Stomach (tissue), 9 donors: ENCODE measurements around the gene SNAP47. TPM values are rescaled to one million over a fixed set of nuclear protein-coding genes. Genes with fewer than 3 reads are reported as not detected.

Source experiments
- DNase-seq, 2 donors: peaks; one replicate each; pipeline versions ENCODE4 v3.0.0 to v3.0.0-alpha.2; 2013 to 2019
- H3K27ac ChIP-seq, 5 donors: fragments of 200-600 bp in 4 of 5; sonication (generic) in 4 of 5; one replicate each; pipeline ENCODE4 v1.5.1; 2013 to 2019; ENCODE audit warnings: mild to moderate bottlenecking in 1 of 5, moderate library complexity in 1 of 5
- H3K27me3 ChIP-seq, 3 donors: fragments of 200-600 bp; sonication (generic); one replicate each; pipeline ENCODE4 v1.5.1; 2017 to 2019; ENCODE audit warnings: mixed run types in 1 of 3
- H3K36me3 ChIP-seq, 4 donors: fragments of 200-600 bp; sonication (generic); 1 replicate in 3 of 4; 2 replicates in 1 of 4; pipeline ENCODE4 v1.5.1; 2016 to 2019
- H3K4me1 ChIP-seq, 4 donors: fragments of 200-600 bp; sonication (generic); one replicate each; pipeline ENCODE4 v1.5.1; 2016 to 2019
- H3K4me3 ChIP-seq, 4 donors: fragments of 200-600 bp; sonication (generic) in 3 of 4; one replicate each; pipeline ENCODE4 v1.5.1; 2016 to 2019; ENCODE audit warnings: mild to moderate bottlenecking in 1 of 4
- H3K9me3 ChIP-seq, 4 donors: fragments of 200-600 bp; sonication (generic); one replicate each; pipeline ENCODE4 v1.5.1; 2016 to 2019
- CTCF ChIP-seq, 7 experiments: fragments of 450-650 bp in 4 of 7; fragments of 200-600 bp in 3 of 7; sonication (generic) in 3 of 7; IDR thresholded peaks; one replicate each; pipeline ENCODE4 v1.5.1; 2016 to 2019; ENCODE audit warnings: antibody characterized with exemption in 7 of 7, control low read depth in 2 of 7, mild to moderate bottlenecking in 1 of 7
- EP300 ChIP-seq: sonication (generic); formaldehyde crosslinking; IDR thresholded peaks from one replicate; pipeline ENCODE4 v1.6.1; 2017; ENCODE audit warnings: antibody characterized with exemption
- POLR2A ChIP-seq, 4 donors: fragments of 450-650 bp; IDR thresholded peaks; one replicate each; pipeline ENCODE4 v1.6.1; 2016; ENCODE audit warnings: antibody characterized with exemption in 4 of 4, control low read depth in 2 of 4, mild to moderate bottlenecking in 1 of 4, moderate library complexity in 1 of 4
- POLR2AphosphoS5 ChIP-seq, 3 donors: sonication (generic); formaldehyde crosslinking; IDR thresholded peaks; one replicate each; pipeline ENCODE4 v1.6.1; 2016; ENCODE audit warnings: antibody characterized with exemption in 3 of 3
- WGBS, 5 donors: extraction: QIAGEN DNeasy Blood & Tissue Kit in 3 of 5; methylation state at CpG; one replicate each; pipeline versions ENCODE4 v1.1.5 to v1.1.7; 2013 to 2018; 5-methylcytosine and 5-hydroxymethylcytosine counted together
- intact Hi-C: fragments of 100-400 bp; cut with DNase I; formaldehyde crosslinking; loops from one replicate; pipeline ENCODE4 v1.15.1; 2023; ENCODE audit warnings: low total_unique reads
- polyA plus RNA-seq, 3 donors: library from polyadenylated mRNA; stranded (reverse); fragments of 200-250 nt; gene quantifications; one replicate each; pipeline ENCODE4 v1.2.3, GENCODE V29; 2013
- total RNA-seq, 5 donors: library from RNA; depleted of rRNA; stranded (reverse); fragments of >200 nt; gene quantifications; one replicate each; pipeline versions ENCODE4 v1.1.0 to v1.2.3, GENCODE V29; 2014 to 2016
- donor health status: healthy with polysubstance abuse.
- donor health status: Bipolar disorder and iron deficiency.
- donor health status: healthy.

Gene SNAP47
- total and polyA plus RNA-seq, 8 donors, result 13.7 to 117 (median 27.3) TPM

GRCh38 chr1:227789084-227790033 lies 54.1 kb downstream of the SNAP47 start:
- peak in 1 of 2 donors; percentile 43 for DNase-seq
- Histone ChIP-seq H3K4me1 (peaks cover 24 to 41% (median 37%) of the 10 kb centered on the region in 4 donors), H3K27me3 (peaks cover 0 to 15% (median 0%) of the 10 kb centered on the region in 3 donors), H3K9me3 (no peaks in the 10 kb centered on the region), H3K27ac (peak overlapping the region in 4 of 5 donors; percentile 81 to 90 (median 84)), H3K4me3 (peak overlapping the region; percentile 54 to 67 (median 59)), H3K36me3 (no peaks in the 10 kb centered on the region)
- WGBS, 5 donors, result 63 to 72% (median 68%) methylated on average over 19 to 23 of the region's 23 CpGs
- no peak for TF ChIP-seq CTCF (IDR thresholded peaks at IDR 0.05)
- no peak for TF ChIP-seq POLR2AphosphoS5 (IDR thresholded peaks at IDR 0.05)
- no peak for TF ChIP-seq EP300
- TF ChIP-seq POLR2A (IDR thresholded peaks at IDR 0.05), result no peak
- intact Hi-C loops, result loop anchor here (10.0 kb wide), 1 partner anchor 285 kb away; no protein-coding TSS in a partner anchor

GRCh38 chr1:227790034-227790400 lies 54.8 kb downstream of the SNAP47 start:
- Histone ChIP-seq H3K9me3 (no peaks in the 10 kb centered on the region), H3K27me3 (peaks cover 0 to 22% (median 0%) of the 10 kb centered on the region in 3 donors), H3K36me3 (no peaks in the 10 kb centered on the region), H3K27ac (peak overlapping the region in 1 of 5 donors; percentile 90), H3K4me1 (peaks cover 25 to 48% (median 43%) of the 10 kb centered on the region in 4 donors), H3K4me3 (no peak overlapping the region)
- WGBS, 5 donors, result 87 to 93% (median 90%) methylated on average over 2 of the region's 2 CpGs
- DNase-seq, result no peak
- intact Hi-C loops, result no loop called here
- TF ChIP-seq POLR2A (IDR thresholded peaks at IDR 0.05) (no peak), EP300 (no peak)

GRCh38 chr1:227790868-227791267 lies 55.6 kb downstream of the SNAP47 start:
- DNase-seq, result no peak

GRCh38 chr1:227791425-227792143 lies 56.3 kb downstream of the SNAP47 start:
- Histone ChIP-seq H3K36me3 (no peaks in the 10 kb centered on the region), H3K4me1 (peaks cover 18 to 41% (median 37%) of the 10 kb centered on the region in 4 donors), H3K27ac (peak overlapping the region in 1 of 5 donors; percentile 10), H3K9me3 (no peaks in the 10 kb centered on the region), H3K27me3 (peaks cover 0 to 24% (median 0%) of the 10 kb centered on the region in 3 donors), H3K4me3 (no peak overlapping the region)
- TF ChIP-seq CTCF (IDR thresholded peaks at IDR 0.05) (no peak), EP300 (no peak), POLR2AphosphoS5 (IDR thresholded peaks at IDR 0.05) (no peak), POLR2A (IDR thresholded peaks at IDR 0.05) (no peak)
- intact Hi-C loops, result no loop called here
- WGBS, 5 donors, result 77 to 88% (median 85%) methylated on average over 6 of the region's 6 CpGs
- DNase-seq, result no peak

More at GRCh38 chr1:227790868-227791267, 55.6 kb downstream of the SNAP47 start:
- Histone ChIP-seq H3K4me1 (peaks cover 25 to 48% (median 43%) of the 10 kb centered on the region in 4 donors), H3K36me3 (no peaks in the 10 kb centered on the region), H3K27me3 (peaks cover 0 to 26% (median 0%) of the 10 kb centered on the region in 3 donors), H3K27ac (peak overlapping the region in 1 of 5 donors; percentile 10), H3K4me3 (no peak overlapping the region), H3K9me3 (no peaks in the 10 kb centered on the region)
- intact Hi-C loops, result no loop called here
- TF ChIP-seq POLR2A (IDR thresholded peaks at IDR 0.05) (no peak), CTCF (IDR thresholded peaks at IDR 0.05) (no peak), EP300 (no peak), POLR2AphosphoS5 (IDR thresholded peaks at IDR 0.05) (no peak)
- WGBS, 5 donors, result 73 to 80% (median 76%) methylated on average over 4 of the region's 4 CpGs
